Activated naive CD4-positive, alpha-beta T cell treated with anti-CD3 and anti-CD28 coated beads, Interleukin-2, amount 10 ng/mL, durations not matched to agents 7 days and 5 days (primary cell): ENCODE data around the gene ZBTB42.

Experiments
- CTCF ChIA-PET: fragments of 350-600 bp; sonication (Branson Sonifier 250); formaldehyde crosslinking; loops from one replicate; lab custom pipeline; 2021; ENCODE audit warnings: antibody characterized with exemption; lab: Charles Lee
- DNase-seq: peaks from one replicate; pipeline ENCODE4 v3.0.0-alpha.2; 2020
- H3K27ac Mint-ChIP-seq: one replicate; pipeline ENCODE4 v1.8.0; 2021; ENCODE audit warnings: mild to moderate bottlenecking, moderate library complexity, mixed read lengths
- H3K27me3 Mint-ChIP-seq: one replicate; pipeline ENCODE4 v1.8.0; 2021; ENCODE audit warnings: mild to moderate bottlenecking, mixed read lengths
- H3K36me3 Mint-ChIP-seq: one replicate; pipeline ENCODE4 v1.8.0; 2021; ENCODE audit warnings: mixed read lengths
- H3K4me1 Mint-ChIP-seq: one replicate; pipeline ENCODE4 v1.8.0; 2021; ENCODE audit warnings: mixed read lengths
- H3K4me3 Mint-ChIP-seq: one replicate; pipeline ENCODE4 v1.8.0; 2021; ENCODE audit warnings: mild to moderate bottlenecking, moderate library complexity, mixed read lengths
- H3K9me3 Mint-ChIP-seq: one replicate; pipeline ENCODE4 v1.8.0; 2021; ENCODE audit warnings: mixed read lengths

The ZBTB42 gene

GRCh38 chr14:104852280-104852663, 51.4 kb downstream of the ZBTB42 start:
- CTCF ChIA-PET = no interaction called here
- H3K4me1 Mint-ChIP-seq = no peaks in the 10 kb centered on the region
- H3K36me3 Mint-ChIP-seq = no peaks in the 10 kb centered on the region
- no peaks in the 10 kb centered on the region for H3K9me3 Mint-ChIP-seq
- no peak overlapping the region for H3K4me3 Mint-ChIP-seq
- H3K27me3 Mint-ChIP-seq = peaks cover 40% of the 10 kb centered on the region
- no peak overlapping the region for H3K27ac Mint-ChIP-seq
- DNase-seq = no peak
